ENCODE results near the gene HSPB6.

The HSPB6 gene

DNA sequence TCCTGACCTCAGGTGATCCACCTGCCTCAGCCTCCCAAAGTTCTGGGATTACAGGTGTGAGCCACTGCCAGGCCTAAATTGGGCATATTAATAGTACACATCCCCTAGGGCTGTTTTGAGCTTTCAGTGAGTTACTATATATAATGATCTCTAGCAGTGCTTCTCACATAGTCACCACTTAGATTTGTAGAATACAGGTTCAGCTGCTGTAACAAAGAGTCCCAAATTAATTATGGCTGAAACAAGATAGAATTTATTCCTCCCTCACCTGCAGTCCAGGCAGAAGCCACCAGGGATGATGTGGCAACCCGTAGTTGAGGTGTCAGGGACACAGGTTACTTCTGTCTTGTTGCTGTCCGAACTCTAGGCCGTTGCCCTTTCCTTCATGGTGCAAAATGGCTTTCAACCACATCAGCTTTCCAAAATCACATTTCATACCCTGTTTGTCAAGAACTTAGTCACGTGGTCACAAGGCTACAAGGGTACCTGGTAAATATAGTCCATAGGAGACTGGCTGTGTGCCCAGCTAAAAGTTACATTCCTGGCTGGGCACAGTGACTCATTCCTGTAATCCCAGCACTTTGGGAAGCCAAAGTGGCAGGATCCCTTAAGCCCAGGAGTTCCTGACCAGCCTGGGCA is 4.0 kb upstream of the HSPB6 start:
- no peaks in the 10 kb centered on the region for H3K9me3 Mint-ChIP-seq
- no peak overlapping the region for H3K27ac Mint-ChIP-seq
- no peak overlapping the region for H3K4me3 Mint-ChIP-seq
- H3K36me3 Mint-ChIP-seq (ENCODE audit: low read depth): peaks cover 23% of the 10 kb centered on the region
- H3K4me1 Mint-ChIP-seq (ENCODE audit: low read depth): peaks cover 28% of the 10 kb centered on the region
- peaks cover 4% of the 10 kb centered on the region for H3K27me3 Mint-ChIP-seq

- Mint-ChIP-seq H3K4me1 (ENCODE audit: low read depth) (peaks cover 28% of the 10 kb centered on the region), H3K4me3 (peak overlapping the region; percentile 90), H3K27me3 (peaks cover 4% of the 10 kb centered on the region), H3K9me3 (no peaks in the 10 kb centered on the region), H3K27ac (no peak overlapping the region), H3K36me3 (ENCODE audit: low read depth) (peaks cover 17% of the 10 kb centered on the region)
These were observed 2.9 kb upstream of the HSPB6 start for GRCh38 chr19:35759697-35760096.

- Mint-ChIP-seq H3K27me3 (peaks cover 4% of the 10 kb centered on the region), H3K27ac (peak within 1 kb of the TSS; percentile 92), H3K4me3 (peak within 1 kb of the TSS; percentile 90), H3K9me3 (no peaks in the 10 kb centered on the region), H3K36me3 (ENCODE audit: low read depth) (peaks cover 21% of the 10 kb centered on the region), H3K4me1 (ENCODE audit: low read depth) (peaks cover 28% of the 10 kb centered on the region)
These were observed 1.1 kb upstream of the HSPB6 start, which contains the start of gene PROSER3 for GRCh38 chr19:35757749-35758608. Gene PROSER3, plus strand, starts transcription at chr19:35758176. Its CDS starts 40 bp downstream, at chr19:35758216.

GRCh38 chr19:35757231-35757748 is 461 bp upstream of the HSPB6 start:
- Mint-ChIP-seq H3K36me3 (ENCODE audit: low read depth) (peaks cover 22% of the 10 kb centered on the region), H3K27ac (peak overlapping the region; percentile 92), H3K9me3 (no peaks in the 10 kb centered on the region), H3K4me3 (peak overlapping the region; percentile 90), H3K4me1 (ENCODE audit: low read depth) (peaks cover 28% of the 10 kb centered on the region), H3K27me3 (peaks cover 4% of the 10 kb centered on the region)

DNA sequence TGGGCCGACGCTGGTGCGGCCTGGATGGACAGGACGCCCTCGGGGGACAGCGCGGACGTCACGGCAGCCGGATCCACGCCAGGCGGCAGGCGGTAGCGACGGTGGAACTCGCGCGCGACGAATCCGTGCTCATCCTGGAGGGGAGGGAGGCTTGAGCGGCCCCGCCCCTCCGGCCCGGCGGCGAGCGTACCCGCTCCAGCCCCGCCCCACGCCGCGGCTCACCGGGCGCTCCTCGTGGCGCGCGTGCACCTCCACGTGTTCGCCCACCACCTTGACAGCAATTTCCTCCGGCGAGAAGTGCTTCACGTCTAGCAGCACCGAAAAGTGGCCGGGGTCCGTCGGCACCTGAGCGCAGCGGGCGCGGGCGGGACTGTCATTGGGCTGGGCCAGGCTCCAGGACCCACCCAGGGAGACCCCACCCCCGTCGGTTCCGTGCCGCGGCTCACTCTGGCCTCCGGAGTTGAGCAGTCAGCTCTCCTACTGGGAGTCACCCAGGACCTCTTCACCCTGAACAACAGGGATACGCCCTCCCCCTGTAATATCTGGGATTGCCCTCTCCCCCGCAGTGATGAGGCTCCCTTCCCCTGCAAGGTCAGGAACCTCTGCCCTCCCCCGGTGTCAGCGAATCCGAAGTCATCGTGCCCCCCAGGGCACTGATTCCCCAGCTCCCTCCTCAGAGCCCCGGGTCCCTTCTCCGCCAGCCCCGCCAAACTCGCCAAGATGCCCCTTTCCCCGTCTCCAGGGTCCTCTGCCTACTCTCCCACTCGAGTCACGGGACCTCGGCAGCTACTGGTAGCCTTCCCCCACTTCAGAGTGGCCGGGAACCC is 1.1 kb downstream of the HSPB6 start:
- Mint-ChIP-seq H3K4me3 (peak overlapping the region; percentile 57), H3K9me3 (no peaks in the 10 kb centered on the region), H3K4me1 (ENCODE audit: low read depth) (peaks cover 28% of the 10 kb centered on the region), H3K36me3 (ENCODE audit: low read depth) (peaks cover 13% of the 10 kb centered on the region), H3K27ac (peak overlapping the region; percentile 76), H3K27me3 (peaks cover 4% of the 10 kb centered on the region)

DNA sequence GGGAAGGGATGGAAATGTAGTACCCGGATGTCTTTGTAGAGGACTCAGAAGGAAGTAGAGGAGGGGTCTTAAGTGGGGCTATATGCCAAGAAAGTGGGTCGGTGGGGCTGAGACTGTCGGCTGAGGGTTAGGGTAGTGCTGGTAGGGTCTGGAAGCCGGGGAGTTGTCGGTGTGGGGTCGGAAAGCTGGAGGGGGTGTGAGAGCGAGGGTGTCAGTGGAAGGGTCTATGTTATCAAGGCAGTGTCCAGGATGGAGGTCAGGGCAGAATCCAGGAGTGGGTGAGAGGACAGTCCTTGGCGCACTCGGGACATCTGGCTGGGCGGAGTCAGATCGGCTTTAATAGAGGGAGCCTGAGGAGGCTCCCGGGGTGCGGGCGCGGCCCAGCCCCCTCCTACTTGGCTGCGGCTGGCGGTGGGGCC is 1.7 kb downstream of the HSPB6 start:
- H3K4me3 Mint-ChIP-seq: no peak overlapping the region
- peaks cover 31% of the 10 kb centered on the region for H3K4me1 Mint-ChIP-seq (ENCODE audit: low read depth)
- no peaks in the 10 kb centered on the region for H3K9me3 Mint-ChIP-seq
- H3K27me3 Mint-ChIP-seq: peaks cover 4% of the 10 kb centered on the region
- H3K27ac Mint-ChIP-seq: no peak overlapping the region
- H3K36me3 Mint-ChIP-seq (ENCODE audit: low read depth): peaks cover 12% of the 10 kb centered on the region

GRCh38 chr19:35754370-35755130 is 2.3 kb downstream of the HSPB6 start:
- Mint-ChIP-seq H3K36me3 (ENCODE audit: low read depth) (peaks cover 12% of the 10 kb centered on the region), H3K4me1 (ENCODE audit: low read depth) (peaks cover 34% of the 10 kb centered on the region), H3K27me3 (peaks cover 4% of the 10 kb centered on the region), H3K4me3 (no peak overlapping the region), H3K9me3 (no peaks in the 10 kb centered on the region), H3K27ac (no peak overlapping the region)

- Mint-ChIP-seq H3K27ac (no peak overlapping the region), H3K27me3 (peaks cover 4% of the 10 kb centered on the region), H3K4me3 (no peak overlapping the region), H3K36me3 (ENCODE audit: low read depth) (peaks cover 10% of the 10 kb centered on the region), H3K9me3 (no peaks in the 10 kb centered on the region), H3K4me1 (ENCODE audit: low read depth) (peaks cover 32% of the 10 kb centered on the region)
These were observed 3.0 kb downstream of the HSPB6 start for GRCh38 chr19:35753634-35754369.

DNA sequence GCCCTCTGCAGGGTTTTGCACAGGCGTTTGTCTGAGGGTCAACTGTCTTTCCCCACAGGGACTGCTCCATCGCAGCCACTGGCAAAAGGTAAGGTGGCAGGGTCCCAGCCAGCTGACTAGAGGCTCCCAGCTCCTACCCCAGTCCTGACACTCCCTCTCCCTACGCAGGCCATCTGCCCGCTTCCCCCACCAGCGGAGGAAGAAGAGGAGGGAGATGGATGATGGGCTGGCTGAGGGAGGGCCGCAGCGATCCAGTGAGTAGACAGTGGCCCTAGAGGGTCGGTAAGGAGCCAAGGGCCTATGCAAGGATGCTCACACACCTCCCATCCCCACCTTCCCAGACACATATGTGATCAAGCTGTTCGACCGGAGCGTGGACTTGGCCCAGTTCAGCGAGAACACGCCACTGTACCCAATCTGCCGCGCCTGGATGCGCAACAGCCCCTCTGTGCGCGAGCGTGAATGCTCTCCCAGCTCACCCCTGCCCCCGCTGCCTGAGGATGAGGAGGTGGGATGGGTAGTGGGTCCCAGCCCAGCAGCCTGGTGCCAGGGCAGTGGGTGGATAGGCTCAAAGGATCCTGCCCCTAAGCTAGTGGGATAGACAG is 4.0 kb downstream of the HSPB6 start:
- peaks cover 38% of the 10 kb centered on the region for H3K4me1 Mint-ChIP-seq (ENCODE audit: low read depth)

DNA sequence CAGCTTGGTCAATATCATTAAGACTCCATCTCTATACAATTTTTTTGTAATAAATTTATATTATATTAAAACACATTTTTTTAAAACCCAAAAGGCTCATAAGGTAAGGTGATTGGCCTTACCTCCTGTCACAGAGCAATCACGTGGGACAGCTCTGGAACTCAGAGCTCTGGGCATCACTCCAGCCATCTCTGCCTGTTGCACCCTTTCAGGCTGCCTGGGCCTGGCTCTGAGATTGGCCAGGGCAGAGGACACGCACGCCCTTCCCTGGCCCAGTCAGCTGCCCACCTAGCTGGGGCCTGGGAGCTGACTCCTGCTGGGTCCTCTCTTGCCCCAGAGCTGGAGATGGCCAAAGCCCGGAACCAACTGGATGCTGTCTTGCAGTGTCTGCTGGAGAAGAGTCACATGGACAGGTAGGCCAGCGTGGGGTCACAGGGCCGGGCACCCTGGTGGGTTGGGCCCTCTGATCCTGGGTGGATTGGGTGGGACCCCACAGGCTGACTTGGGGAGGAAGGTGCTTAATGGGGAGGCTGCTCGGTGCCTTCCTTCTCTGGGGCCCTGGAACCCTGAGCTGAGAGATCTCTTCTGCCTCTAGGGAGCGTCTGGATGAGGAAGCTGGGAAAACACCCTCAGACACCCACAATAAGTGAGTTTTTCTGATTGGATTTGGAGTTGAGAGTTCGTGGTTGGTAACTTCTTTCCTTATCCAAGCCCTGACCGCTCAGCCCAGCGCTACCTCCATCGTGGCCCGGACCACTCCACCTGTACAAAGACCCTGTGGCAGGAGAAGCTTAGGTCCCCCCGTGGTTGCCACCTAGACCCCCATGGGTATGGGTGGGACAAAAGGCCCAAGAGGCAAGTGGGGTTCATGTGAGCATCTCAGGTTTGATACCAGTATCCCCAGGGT is 4.7 kb downstream of the HSPB6 start:
- Mint-ChIP-seq H3K9me3 (no peaks in the 10 kb centered on the region), H3K27ac (no peak overlapping the region), H3K36me3 (ENCODE audit: low read depth) (peaks cover 12% of the 10 kb centered on the region), H3K4me1 (ENCODE audit: low read depth) (peaks cover 36% of the 10 kb centered on the region), H3K27me3 (peaks cover 4% of the 10 kb centered on the region), H3K4me3 (no peak overlapping the region)

More for the DNA sequence above, 4.0 kb downstream of the HSPB6 start:
- H3K27me3 Mint-ChIP-seq: peaks cover 4% of the 10 kb centered on the region
- no peak overlapping the region for H3K27ac Mint-ChIP-seq
- peaks cover 10% of the 10 kb centered on the region for H3K36me3 Mint-ChIP-seq (ENCODE audit: low read depth)
- no peak overlapping the region for H3K4me3 Mint-ChIP-seq
- H3K9me3 Mint-ChIP-seq: no peaks in the 10 kb centered on the region

DNA sequence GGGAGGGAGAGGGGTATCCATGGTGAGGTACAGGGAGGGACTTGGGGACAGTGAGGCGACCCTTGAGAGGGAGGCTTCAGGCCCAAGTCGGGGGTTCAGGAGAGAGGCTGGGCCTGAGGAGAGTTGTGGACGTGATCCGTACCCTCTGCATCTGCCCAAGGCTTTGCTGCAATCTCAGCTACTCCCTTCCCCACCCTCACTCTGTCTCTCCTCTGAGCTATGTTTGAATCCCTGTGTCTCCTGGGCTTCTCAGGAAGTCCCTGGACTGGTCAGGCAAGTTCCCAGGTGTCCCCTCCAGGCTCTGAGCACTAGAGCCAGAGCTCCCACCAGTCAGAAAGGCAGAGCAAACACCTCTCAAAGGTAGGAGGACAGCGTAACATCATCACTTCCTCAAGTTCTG is 6.7 kb downstream of the HSPB6 start:
- H3K27me3 Mint-ChIP-seq: no peaks in the 10 kb centered on the region
- H3K4me1 Mint-ChIP-seq (ENCODE audit: low read depth): peaks cover 44% of the 10 kb centered on the region
- H3K27ac Mint-ChIP-seq: no peak overlapping the region
- no peaks in the 10 kb centered on the region for H3K9me3 Mint-ChIP-seq
- no peak overlapping the region for H3K4me3 Mint-ChIP-seq
- H3K36me3 Mint-ChIP-seq (ENCODE audit: low read depth): peaks cover 8% of the 10 kb centered on the region

- no peaks in the 10 kb centered on the region for H3K9me3 Mint-ChIP-seq
- peak within 1 kb of the TSS; percentile 93 for H3K27ac Mint-ChIP-seq
- H3K27me3 Mint-ChIP-seq: no peaks in the 10 kb centered on the region
- H3K36me3 Mint-ChIP-seq (ENCODE audit: low read depth): peaks cover 8% of the 10 kb centered on the region
- H3K4me3 Mint-ChIP-seq: peak within 1 kb of the TSS; percentile 98
- peaks cover 58% of the 10 kb centered on the region for H3K4me1 Mint-ChIP-seq (ENCODE audit: low read depth)
These were observed 8.5 kb downstream of the HSPB6 start, which contains the start of gene LIN37 for GRCh38 chr19:35748106-35749020. Gene LIN37, plus strand, starts transcription at chr19:35748576. Its CDS starts 149 bp downstream, at chr19:35748725.

Data from stimulated activated naive CD8-positive, alpha-beta T cell treated with anti-CD3 and anti-CD28 coated beads, Interleukin-15, Interleukin-2, amounts not matched to agents 100 ng/mL and 50 ng/mL, for 24 hours (primary cell).